RWPE1 (cell line): ENCODE results near the gene ECHS1.

Experiments
- CTCF ChIA-PET: fragments of 350-600 bp; sonication (Branson Sonifier 250); formaldehyde crosslinking; extraction: SDS; loops from one replicate; lab custom pipeline; 2021; lab: Yijun Ruan, JAX
- POLR2A ChIA-PET: fragments of 400-600 bp; formaldehyde crosslinking; extraction: SDS; loops from one replicate; lab custom pipeline; 2020; ENCODE audit warnings: antibody characterized with exemption; ENCODE audit not compliant: low non-redundant PET; lab: Yijun Ruan, JAX
- DNase-seq: peaks from one replicate; pipeline ENCODE4 v3.0.0; 2012; ENCODE audit warnings: low spot score
- H3K27ac ChIP-seq: fragments of 450-650 bp; 2 replicates; pipeline ENCODE4 v1.5.1; 2017
- TF ChIP-seq, protein P1 (sequence below): fragments of 450-650 bp; conservative IDR thresholded peaks from 2 replicates; pipeline ENCODE4 v1.5.1; 2017; ENCODE audit warnings: low read depth, mild to moderate bottlenecking

ECHS1 gene

DNA sequence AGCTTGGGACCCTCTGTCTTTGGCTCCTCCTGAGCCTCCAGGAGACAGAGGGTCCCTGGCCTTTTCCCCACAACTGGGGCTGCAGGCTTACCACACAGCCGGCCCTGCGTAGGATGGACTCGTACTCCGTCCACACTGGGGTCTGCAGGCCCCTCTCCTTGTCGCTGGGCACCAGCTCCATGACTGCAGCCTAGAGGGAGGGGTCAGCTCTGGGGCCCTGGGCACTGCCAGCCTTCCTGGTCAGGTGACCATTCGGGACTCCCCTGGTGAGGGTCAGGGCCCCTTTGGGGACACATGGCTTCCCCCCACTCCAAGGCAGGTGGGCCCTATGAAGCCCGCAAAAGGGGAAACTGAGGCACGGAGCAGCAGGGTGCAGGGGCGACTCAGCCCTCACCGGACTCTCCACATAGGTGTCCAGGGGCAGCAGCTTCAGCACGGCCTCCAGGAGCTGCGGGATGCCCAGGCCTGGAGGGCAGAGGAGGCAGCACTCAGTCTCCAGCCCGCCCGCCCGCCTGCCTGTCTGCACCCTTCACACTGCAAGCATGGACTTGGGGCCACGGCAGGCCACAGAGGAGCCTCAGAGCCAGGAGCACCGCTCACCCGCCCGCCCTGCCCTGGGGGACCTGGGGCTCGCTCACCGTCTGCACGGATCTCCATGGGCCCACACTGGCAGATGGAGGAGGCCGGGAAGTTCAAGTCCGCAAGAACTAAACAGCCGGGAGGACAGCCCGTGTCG, 16.4 kb downstream of the ECHS1 start:
- TF ChIP-seq, protein P1, sequence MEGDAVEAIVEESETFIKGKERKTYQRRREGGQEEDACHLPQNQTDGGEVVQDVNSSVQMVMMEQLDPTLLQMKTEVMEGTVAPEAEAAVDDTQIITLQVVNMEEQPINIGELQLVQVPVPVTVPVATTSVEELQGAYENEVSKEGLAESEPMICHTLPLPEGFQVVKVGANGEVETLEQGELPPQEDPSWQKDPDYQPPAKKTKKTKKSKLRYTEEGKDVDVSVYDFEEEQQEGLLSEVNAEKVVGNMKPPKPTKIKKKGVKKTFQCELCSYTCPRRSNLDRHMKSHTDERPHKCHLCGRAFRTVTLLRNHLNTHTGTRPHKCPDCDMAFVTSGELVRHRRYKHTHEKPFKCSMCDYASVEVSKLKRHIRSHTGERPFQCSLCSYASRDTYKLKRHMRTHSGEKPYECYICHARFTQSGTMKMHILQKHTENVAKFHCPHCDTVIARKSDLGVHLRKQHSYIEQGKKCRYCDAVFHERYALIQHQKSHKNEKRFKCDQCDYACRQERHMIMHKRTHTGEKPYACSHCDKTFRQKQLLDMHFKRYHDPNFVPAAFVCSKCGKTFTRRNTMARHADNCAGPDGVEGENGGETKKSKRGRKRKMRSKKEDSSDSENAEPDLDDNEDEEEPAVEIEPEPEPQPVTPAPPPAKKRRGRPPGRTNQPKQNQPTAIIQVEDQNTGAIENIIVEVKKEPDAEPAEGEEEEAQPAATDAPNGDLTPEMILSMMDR = no peak
- peak overlapping the region; percentile 54 for H3K27ac ChIP-seq
- CTCF ChIA-PET = interaction anchor here (0.8 to 2.0 kb wide), 2 partner anchors 27 kb away, joined by 4 to 11 read pairs; no protein-coding TSS in a partner anchor
- no peak for DNase-seq
- POLR2A ChIA-PET = interaction anchor here (0.6 kb wide), 1 partner anchor 21 kb away, joined by 3 read pairs; no protein-coding TSS in a partner anchor

DNA sequence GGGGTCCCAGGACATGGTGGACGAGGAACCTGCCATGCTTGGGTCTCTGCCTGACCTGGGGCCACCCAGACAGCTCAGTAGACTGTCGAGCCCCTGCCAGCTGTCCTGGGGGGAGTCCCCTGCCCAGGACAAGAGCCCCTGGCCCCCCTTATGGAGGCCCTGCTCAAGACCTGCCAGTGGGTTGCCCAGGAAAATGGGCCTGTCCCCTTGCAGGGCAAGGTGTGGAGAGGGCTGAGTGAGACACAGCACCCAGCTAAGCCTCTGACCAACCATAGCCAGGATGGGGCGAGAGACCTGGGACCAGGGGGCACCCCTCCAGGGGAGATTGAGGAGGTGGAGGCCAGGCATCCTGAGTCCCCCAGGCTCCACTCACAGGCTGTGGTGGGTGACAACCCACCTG, 17.2 kb downstream of the ECHS1 start:
- CTCF ChIA-PET = interaction anchor here (2.0 kb wide), 1 partner anchor 26 kb away, joined by 11 read pairs; no protein-coding TSS in a partner anchor
- TF ChIP-seq, protein P1 = no peak
- H3K27ac ChIP-seq = no peak overlapping the region
- no peak for DNase-seq
- POLR2A ChIA-PET = interaction anchor here (1.2 kb wide), 1 partner anchor 9 kb away, joined by 3 read pairs; the partner anchor contains the start of gene PRAP1

DNA sequence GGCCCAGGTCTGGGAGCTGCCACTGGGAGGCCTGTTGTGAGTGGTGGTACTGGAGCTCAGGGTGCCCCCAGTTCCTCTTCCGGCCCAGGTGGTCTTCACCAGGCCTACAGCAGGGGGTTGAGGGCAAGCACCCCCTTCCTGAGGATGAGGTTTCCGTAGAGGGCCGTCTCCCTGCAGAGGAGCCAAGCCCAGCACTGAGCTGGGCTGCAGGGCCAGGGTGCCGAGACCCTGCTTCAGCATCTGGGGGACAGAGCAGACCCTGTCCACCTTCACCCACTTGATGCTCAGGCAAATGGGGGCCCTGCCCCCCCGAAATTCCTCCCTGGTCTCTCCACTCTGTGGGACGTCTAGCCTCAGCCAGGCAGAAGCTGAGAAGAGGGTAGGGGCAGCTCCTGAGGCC, 17.9 kb downstream of the ECHS1 start:
- no peak for DNase-seq
- ChIA-PET CTCF (interaction anchor here (2.0 kb wide), 1 partner anchor 26 kb away, joined by 11 read pairs; no protein-coding TSS in a partner anchor), POLR2A (interaction anchor here (1.2 kb wide), 1 partner anchor 8 kb away, joined by 3 read pairs; the partner anchor contains the start of gene PRAP1)
- TF ChIP-seq, protein P1 = no peak
- H3K27ac ChIP-seq = no peak overlapping the region

DNA sequence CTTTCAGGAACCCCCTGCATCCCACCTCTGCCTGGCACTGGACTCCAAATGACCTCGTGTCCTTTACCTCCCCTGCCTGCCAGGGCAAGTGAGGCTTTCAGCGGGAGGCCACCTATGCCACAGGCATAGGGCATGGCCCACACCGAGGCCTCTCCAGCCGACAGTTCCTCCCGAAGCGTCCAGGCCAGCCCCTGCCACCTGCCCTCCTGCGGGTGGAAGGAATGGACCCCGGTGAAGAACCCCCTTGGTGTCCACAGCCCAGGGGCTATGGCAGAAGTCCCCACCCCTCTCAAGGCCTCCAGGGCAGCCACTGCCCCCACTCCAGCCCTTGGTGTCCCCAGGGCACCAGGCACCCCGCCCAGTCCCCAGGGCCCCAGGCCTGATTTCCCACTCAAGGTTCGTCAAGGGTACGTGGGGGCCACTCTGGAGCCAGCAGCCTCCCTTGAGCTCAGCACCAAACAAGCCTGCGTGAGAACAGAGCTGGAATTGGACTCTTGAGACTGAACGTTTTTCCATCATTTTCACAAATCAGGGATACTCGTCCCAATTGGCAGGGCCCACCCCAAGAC, 18.4 kb downstream of the ECHS1 start:
- POLR2A ChIA-PET = interaction anchor here (1.2 kb wide), 1 partner anchor 8 kb away, joined by 3 read pairs; the partner anchor contains the start of gene PRAP1
- CTCF ChIA-PET = interaction anchor here (2.0 kb wide), 1 partner anchor 25 kb away, joined by 11 read pairs; no protein-coding TSS in a partner anchor

DNA sequence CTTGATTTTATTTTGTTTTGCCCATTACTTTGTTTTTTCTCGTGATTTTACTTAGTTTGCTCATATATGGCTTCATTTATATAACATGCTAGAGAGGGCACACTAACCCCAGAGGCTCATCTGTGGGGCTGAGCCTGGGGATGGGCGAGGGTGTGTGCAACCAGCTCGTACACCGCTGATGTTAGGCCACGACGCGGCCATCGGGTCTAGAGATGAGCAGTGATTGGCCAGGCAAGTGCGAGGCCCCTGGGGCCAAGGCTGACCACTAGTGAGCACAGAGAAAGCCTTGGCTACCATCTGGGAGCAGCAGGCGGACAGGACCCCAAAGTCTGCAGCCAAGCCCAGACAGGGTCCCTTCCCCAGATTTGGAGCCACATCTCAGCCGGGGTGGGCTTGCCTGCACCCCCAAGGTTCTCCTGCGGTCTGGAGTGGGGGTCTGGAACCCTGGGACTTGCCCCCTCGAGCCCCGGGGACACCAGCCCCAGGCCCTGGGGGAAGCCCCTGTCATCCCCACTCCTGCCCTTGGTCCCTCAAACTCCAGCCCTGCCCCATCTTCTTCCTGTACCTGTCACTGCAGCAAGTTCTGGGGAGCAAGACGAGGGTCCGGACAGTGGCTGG, 19.1 kb downstream of the ECHS1 start:
- no peak overlapping the region for H3K27ac ChIP-seq
- TF ChIP-seq, protein P1 = no peak
- no peak for DNase-seq
- ChIA-PET CTCF (interaction anchor here (1.2 kb wide), 1 partner anchor 25 kb away, joined by 13 read pairs; no protein-coding TSS in a partner anchor), POLR2A (interaction anchor here (0.5 kb wide), 1 partner anchor 90 kb away, joined by 3 read pairs; no protein-coding TSS in a partner anchor)

More for the DNA sequence above, 18.4 kb downstream of the ECHS1 start:
- no peak for DNase-seq
- H3K27ac ChIP-seq = no peak overlapping the region
- TF ChIP-seq, protein P1 = no peak
